Brain pericyte (primary cell): Measurements from ENCODE around the gene RAB5A.
"Not testable (repeated sequence)": the region's sequence is repeated elsewhere in the genome, so short reads cannot be mapped to it uniquely, and the experiment has no call there.

Experiments
- DNase-seq: peaks from one replicate; pipeline ENCODE4 v3.0.0-alpha.2; 2012; ENCODE audit warnings: low read depth, low spot score

RAB5A gene

GRCh38 chr3:19947549-19948225 is 790 bp downstream of the RAB5A start:
- DNase-seq = peak; percentile 5

GRCh38 chr3:19948226-19948591 is 1.3 kb downstream of the RAB5A start:
- peak; percentile 4 for DNase-seq

GRCh38 chr3:19950316-19950715 is 3.4 kb downstream of the RAB5A start:
- DNase-seq = no peak

DNA sequence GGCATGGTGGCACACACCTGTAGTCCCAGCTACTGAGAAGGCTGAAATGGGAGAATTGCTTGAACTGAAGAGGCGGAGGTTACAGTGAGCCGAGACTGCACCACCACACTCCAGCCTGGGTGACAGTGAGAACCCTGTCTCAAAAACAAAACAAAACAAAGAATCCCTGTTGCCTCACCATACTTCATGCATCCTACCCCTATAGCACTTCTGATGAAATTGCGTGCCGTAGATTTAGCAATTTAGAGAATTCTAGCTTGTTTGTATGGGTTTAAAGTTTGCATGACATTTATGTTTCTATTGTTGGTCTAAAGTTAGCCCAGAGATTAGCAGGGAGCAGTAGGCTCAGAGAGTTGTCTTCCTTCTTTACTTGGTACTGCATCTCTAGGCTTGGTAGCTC is 7.8 kb downstream of the RAB5A start:
- DNase-seq = no peak

GRCh38 chr3:19957354-19957753 is 10.5 kb downstream of the RAB5A start:
- not testable (repeated sequence) for DNase-seq

- no peak for DNase-seq
Measured at GRCh38 chr3:19959505-19959904, 12.6 kb downstream of the RAB5A start.

DNA sequence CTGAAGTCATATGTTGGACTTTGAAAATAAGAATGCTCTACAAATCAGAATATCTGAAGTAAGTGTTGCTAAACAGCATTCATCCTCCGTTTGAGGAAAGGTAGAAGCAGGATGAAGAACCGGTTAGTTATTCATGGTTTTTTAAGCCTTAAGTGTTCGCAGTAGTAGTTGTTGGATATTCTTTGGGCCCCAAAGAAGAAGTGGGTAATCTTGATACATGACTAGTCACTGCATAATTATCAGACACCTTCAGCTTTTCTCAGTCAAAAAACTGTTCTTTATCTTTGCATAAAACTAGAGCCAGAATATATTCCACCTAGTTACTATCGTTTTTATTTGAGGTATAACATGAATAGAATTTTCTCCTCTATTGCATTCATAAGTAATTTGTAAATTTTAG is 13.8 kb downstream of the RAB5A start:
- no peak for DNase-seq

DNA sequence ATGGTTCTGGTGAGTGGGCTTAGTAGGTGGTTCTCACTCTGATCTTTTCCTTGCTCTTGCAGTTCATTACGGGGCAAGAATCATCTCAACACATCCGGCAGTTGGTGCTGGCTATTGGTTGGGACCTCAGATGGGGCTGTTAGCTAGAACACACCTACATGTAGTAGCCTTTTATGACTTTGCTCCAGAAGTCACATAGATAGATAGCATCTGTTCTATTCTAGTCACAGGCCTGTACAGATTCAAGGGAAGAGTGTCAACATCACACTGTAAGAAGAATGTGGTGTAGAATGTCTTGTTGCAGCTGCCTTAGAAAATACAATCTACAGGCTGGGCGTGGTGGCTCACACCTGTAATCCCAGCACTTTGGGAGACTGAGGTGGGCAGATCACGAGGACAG is 15.1 kb downstream of the RAB5A start:
- no peak for DNase-seq

- DNase-seq = no peak
Measured at GRCh38 chr3:19967208-19967607, 20.3 kb downstream of the RAB5A start.

DNA sequence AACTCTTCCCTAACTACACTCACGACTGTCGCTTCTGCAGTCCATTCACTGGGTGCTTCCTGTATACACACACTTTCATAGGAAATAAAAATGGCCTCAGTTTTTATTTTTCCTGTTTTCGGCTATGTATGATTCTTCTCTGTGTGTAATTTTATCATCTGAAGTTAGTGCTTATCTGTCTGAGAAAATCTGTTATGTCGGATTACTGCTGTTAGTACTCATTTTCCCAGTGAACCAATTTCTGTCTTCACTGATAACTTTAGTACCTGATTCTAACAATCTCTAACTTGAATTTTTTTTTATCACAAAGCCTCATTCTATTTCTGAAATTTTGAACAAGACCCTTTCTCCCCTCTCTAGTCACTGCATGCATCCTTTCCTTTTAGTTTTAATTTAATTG is 20.9 kb downstream of the RAB5A start:
- DNase-seq = no peak

DNA sequence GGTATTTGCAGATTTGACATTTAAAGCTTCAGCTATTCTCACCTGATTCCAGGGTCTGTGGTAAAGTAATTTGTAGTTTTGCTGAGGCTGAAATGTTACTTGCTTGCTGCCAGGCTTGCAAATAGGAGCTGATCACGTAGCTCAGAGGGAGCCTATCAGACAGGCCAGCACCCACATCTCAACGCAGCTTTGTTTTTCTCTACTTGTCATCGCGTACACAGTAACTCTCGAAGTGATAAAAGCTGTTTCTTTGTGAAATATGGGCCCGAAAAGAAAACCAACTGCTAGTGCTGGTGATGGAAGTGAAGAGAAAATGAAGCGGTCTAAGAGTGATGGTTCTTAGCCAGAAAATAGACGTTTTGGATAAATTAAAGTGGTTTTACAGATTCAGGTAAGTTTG is 23.4 kb downstream of the RAB5A start:
- DNase-seq = no peak

DNA sequence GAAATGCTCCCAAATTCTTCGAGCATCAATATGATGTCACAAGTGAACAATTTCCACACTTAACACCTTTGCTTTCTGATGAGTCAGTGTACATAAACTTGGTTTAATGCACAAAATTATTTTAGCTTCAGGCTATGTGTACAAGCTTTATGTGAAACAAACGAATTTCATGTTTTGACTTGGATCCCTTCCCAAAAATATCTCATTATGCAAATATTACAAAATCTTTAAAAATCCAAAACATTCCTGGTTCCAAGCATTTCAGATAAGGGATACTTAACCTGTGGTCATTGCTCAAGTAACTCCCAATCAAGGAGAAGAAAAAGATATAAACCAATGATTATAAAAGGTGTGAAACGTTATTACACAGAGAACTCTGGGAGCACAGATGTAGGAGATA is 25.2 kb downstream of the RAB5A start:
- no peak for DNase-seq

DNA sequence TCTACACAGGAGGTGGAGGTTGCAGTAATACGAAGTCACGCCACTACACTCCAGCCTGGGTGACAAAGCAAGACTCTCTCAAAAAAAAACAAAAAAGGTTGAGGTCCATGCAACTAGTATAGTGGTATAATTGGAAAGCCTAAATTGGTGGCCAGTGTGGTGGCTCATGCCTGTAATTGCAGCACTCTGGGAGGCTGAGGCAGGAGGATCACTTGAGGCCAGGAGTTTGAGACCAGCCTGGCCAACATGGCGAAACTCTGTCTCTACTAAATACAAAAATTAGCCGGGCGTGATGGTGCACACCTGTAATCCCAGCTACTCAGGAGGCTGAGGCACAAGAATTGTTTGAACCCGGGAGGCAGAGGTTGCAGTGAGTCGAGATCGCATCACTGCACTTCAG is 42.0 kb downstream of the RAB5A start:
- not testable (repeated sequence) for DNase-seq

DNA sequence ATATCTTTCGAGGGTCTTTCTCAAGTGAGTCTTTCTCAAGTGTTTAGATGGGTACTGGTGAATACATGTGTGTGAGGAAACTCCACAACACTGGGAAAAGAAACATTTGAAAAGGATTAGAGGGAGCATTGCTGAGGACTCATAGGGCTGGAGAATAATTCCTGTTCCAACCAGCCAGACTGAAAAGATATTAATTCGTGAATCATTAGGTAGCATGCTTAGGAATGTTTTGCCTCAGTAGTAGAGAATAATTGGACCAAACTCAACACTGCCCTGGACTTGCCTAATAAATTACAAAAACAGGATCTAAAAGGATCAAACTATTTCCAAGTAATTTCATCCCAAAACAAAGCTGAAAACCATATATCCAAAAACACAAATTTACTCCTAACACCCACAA is 47.9 kb downstream of the RAB5A start:
- no peak for DNase-seq

- DNase-seq = no peak
Measured at GRCh38 chr3:19997502-19997901, 50.6 kb downstream of the RAB5A start.

DNA sequence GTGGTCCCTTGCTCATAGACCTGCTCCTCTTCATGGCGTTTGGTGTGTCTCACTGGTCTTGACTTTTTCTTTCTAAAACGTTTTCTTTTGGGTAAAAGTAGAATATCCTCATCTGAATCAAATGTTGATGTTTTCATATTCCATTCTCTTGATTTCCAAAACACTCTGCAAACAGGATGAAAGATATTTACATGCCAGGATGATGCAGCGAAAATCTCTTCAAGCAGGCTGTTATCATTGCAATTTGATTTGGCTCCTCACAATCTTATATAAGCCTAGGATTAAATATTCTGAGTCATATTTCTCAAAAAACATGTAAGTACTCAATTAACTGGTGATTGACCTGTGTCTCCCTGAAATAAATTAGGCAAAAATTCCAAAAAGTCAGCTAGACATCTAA is 55.0 kb downstream of the RAB5A start:
- DNase-seq = no peak

DNA sequence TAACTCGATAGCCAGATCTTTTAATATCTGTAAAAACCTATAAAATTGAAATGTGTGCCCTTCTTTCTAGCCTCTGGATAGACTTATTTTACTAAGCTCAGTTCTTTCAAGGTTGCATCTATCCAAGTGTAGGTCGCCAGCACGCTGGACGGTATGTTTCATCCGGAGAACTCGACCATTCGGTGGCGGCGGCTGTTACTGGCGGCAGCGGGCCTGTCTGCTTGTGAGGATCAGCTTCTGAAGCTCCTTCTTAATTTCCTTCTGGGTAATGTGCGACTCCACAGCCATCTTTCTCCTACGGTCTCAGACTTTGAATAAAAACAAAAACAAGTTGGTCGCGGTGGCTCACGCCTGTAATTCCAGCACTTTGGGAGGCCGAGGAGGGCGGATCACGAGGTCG is 61.1 kb downstream of the RAB5A start:
- DNase-seq = no peak

GRCh38 chr3:20008646-20009045 is 61.7 kb downstream of the RAB5A start:
- no peak for DNase-seq

DNA sequence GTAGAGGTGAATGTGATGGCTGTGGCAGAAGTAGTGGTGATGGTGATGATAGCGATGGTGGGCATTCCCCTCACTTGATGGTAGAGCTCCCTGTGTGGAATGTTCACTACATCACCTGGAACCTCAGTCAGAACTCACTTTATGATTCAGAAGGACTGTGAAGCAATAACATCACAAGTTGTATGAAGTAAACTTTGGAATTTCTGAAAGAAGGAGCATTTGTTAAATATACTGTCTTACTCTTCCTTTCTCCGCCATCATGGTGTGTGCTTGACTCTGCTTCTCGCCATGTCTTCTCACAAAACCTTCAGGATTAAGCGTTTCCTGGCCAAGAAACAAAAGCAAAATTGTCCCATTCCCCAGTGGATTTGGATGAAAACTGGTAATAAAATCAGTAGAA is 65.3 kb downstream of the RAB5A start, which contains the start of gene PP2D1:
PP2D1 (minus strand) TSS at position 101 of the 400 bp plus-strand sequence. CDS start 192 bp downstream, outside the sequence.
- DNase-seq = no peak

GRCh38 chr3:20013396-20013795 is 66.5 kb downstream of the RAB5A start:
- DNase-seq = no peak

- DNase-seq = no peak
Measured at GRCh38 chr3:20015525-20015924, 68.6 kb downstream of the RAB5A start.

GRCh38 chr3:20016076-20016475 is 69.2 kb downstream of the RAB5A start:
- not testable (repeated sequence) for DNase-seq

DNA sequence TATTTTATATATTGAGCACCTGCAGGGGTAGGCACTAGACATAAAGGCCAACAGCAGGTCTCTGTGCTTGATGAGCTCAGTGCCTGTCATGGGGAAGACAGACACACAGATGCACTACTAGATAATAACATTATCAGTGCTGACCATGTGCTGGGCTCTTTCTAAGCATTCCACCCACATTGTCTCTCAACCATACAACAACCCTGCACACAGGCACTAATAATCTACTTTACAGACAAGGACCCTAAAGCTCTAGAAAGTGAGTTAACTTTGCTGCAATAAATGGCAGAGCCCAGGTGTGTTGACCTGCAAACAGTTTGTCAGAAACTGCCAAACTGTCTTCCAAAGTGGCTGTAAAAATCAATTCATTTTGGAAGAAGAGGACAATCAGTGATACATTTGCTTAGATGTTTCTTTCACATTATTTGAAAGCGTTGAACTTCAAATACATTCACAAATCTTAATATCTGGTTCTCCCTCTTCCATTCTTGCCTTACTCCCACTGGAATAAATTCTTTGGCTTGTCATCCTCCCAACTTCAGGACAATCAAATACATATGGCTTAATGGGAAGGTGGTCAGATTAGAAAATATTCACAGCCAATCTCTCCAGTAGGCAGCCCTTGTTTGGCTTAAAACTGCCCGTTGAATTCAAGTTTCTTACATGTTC is 76.2 kb downstream of the RAB5A start:
- no peak for DNase-seq
